GM18511 (cell line): ENCODE data around the gene NLRP3.
"Not testable (repeated sequence)": the region's sequence is repeated elsewhere in the genome, so short reads cannot be mapped to it uniquely, and the experiment has no call there.

Experiments
- ATAC-seq: cut with Tn5 transposase; IDR thresholded peaks from one replicate; pipeline ENCODE4 v1.9.1; 2021; ENCODE audit warnings: mild to moderate bottlenecking, moderate library complexity; ENCODE audit not compliant: unreplicated experiment

Gene NLRP3

GRCh38 chr1:247390116-247390791, 25.7 kb upstream of the NLRP3 start:
- peak; percentile 100 for ATAC-seq

GRCh38 chr1:247390996-247391395, 25.0 kb upstream of the NLRP3 start:
- ATAC-seq = no peak

GRCh38 chr1:247392088-247392487, 23.9 kb upstream of the NLRP3 start:
- ATAC-seq = no peak

- not testable (repeated sequence) for ATAC-seq
These were observed 20.9 kb upstream of the NLRP3 start for GRCh38 chr1:247395075-247395474.

- ATAC-seq = no peak
These were observed 15.3 kb upstream of the NLRP3 start for GRCh38 chr1:247400685-247401084.

GRCh38 chr1:247401310-247402119, 14.5 kb upstream of the NLRP3 start:
- ATAC-seq = no peak

- no peak for ATAC-seq
These were observed 13.8 kb upstream of the NLRP3 start for GRCh38 chr1:247402120-247402675.

GRCh38 chr1:247406014-247406656, 9.8 kb upstream of the NLRP3 start:
- no peak for ATAC-seq

- ATAC-seq = peak; percentile 82
These were observed 8.8 kb upstream of the NLRP3 start for GRCh38 chr1:247407180-247407616.

- ATAC-seq = no peak
These were observed 7.9 kb upstream of the NLRP3 start for GRCh38 chr1:247408100-247408499.

- ATAC-seq = peak; percentile 81
These were observed 6.0 kb upstream of the NLRP3 start for GRCh38 chr1:247409869-247410544.

- ATAC-seq = no peak
These were observed 4.2 kb upstream of the NLRP3 start for GRCh38 chr1:247411621-247412327.

- no peak for ATAC-seq
These were observed 1.9 kb downstream of the NLRP3 start for GRCh38 chr1:247417831-247418230.

GRCh38 chr1:247419336-247419735, 3.4 kb downstream of the NLRP3 start:
- ATAC-seq = no peak

- ATAC-seq = no peak
These were observed 5.1 kb downstream of the NLRP3 start for GRCh38 chr1:247421074-247421473.

GRCh38 chr1:247429496-247429895, 13.5 kb downstream of the NLRP3 start:
- ATAC-seq = no peak

- ATAC-seq = peak; percentile 50
These were observed 14.5 kb downstream of the NLRP3 start for GRCh38 chr1:247430434-247430833.

- ATAC-seq = no peak
These were observed 15.7 kb downstream of the NLRP3 start for GRCh38 chr1:247431643-247432042.

- ATAC-seq = no peak
These were observed 18.0 kb downstream of the NLRP3 start for GRCh38 chr1:247434005-247434404.

GRCh38 chr1:247435030-247435758, 19.2 kb downstream of the NLRP3 start:
- no peak for ATAC-seq
